Activated CD4-positive, alpha-beta T cell treated with anti-CD3 and anti-CD28 coated beads for 36 hours (primary cell): ENCODE results near the gene NOC3L. TPM values are rescaled to one million over a fixed set of nuclear protein-coding genes. Genes with fewer than 3 reads are reported as not detected.
A peak's percentile ranks its signal among the peaks of the same experiment; 100 is the strongest.

Experiments used
- ATAC-seq: fragments of 200-7000 bp; cut with Tn5 transposase; one replicate; pipeline ENCODE4 v1.10.0; 2021; ENCODE audit warnings: mild to moderate bottlenecking, moderate library complexity
- CTCF ChIA-PET: fragments of 350-600 bp; sonication (Branson Sonifier 250); formaldehyde crosslinking; loops from one replicate; lab custom pipeline; 2021; ENCODE audit warnings: antibody characterized with exemption; lab: Charles Lee
- POLR2A ChIA-PET: fragments of 350-600 bp; sonication (Branson Sonifier 250); formaldehyde crosslinking; loops from one replicate; lab custom pipeline; 2021; ENCODE audit warnings: antibody characterized with exemption, inconsistent platforms; lab: Charles Lee
- DNase-seq: peaks from one replicate; pipeline ENCODE4 v3.0.0-alpha.2; 2020
- H3K27ac Mint-ChIP-seq: one replicate; pipeline ENCODE4 v1.8.0; 2021; ENCODE audit warnings: mixed read lengths
- H3K27me3 Mint-ChIP-seq: one replicate; pipeline ENCODE4 v1.8.0; 2021; ENCODE audit warnings: mixed read lengths
- H3K36me3 Mint-ChIP-seq: one replicate; pipeline ENCODE4 v1.8.0; 2021; ENCODE audit warnings: low read depth, mixed read lengths
- H3K4me1 Mint-ChIP-seq: one replicate; pipeline ENCODE4 v1.8.0; 2021; ENCODE audit warnings: mixed read lengths
- H3K4me3 Mint-ChIP-seq: one replicate; pipeline ENCODE4 v1.8.0; 2021; ENCODE audit warnings: mild to moderate bottlenecking, moderate library complexity, mixed read lengths
- H3K9me3 Mint-ChIP-seq: one replicate; pipeline ENCODE4 v1.8.0; 2021; ENCODE audit warnings: low read depth, mixed read lengths
- intact Hi-C, 2 experiments: fragments of 100-400 bp; cut with DNase I in 1 of 2; cut with micrococcal nuclease in 1 of 2; formaldehyde crosslinking; loops; one replicate each; pipeline versions ENCODE4 v1.14.2 to v1.15.1; 2022 to 2024; cut with DNase I, micrococcal nuclease
- total RNA-seq, 2 experiments: library from RNA; stranded (reverse); gene quantifications; one replicate each; pipeline ENCODE4 v1.2.3, GENCODE V29; 2021

The NOC3L gene
- total RNA-seq, 2 experiments from 2014 or later, result 50.7 to 53.7 TPM

- Mint-ChIP-seq H3K4me3 (no peak overlapping the region), H3K4me1 (no peaks in the 10 kb centered on the region), H3K36me3 (peaks cover 61% of the 10 kb centered on the region), H3K9me3 (no peaks in the 10 kb centered on the region), H3K27ac (no peak overlapping the region), H3K27me3 (no peaks in the 10 kb centered on the region)
- intact Hi-C loops, result loop anchor here in 1 of 2 experiments (10.0 kb wide), 1 partner anchor 1302 kb away; no protein-coding TSS in a partner anchor
- DNase-seq, result no peak
- ChIA-PET POLR2A (no interaction called here), CTCF (interaction anchor here (0.6 to 6.5 kb wide), 12 partner anchors 9 to 1371 kb away, joined by 3 to 40 read pairs (median 4); no protein-coding TSS in a partner anchor)
- ATAC-seq, result no peak
Observed at GRCh38 chr10:94333051-94333450, 29.7 kb downstream of the NOC3L start.

- H3K36me3 Mint-ChIP-seq, result peaks cover 53% of the 10 kb centered on the region
- no peak overlapping the region for H3K4me3 Mint-ChIP-seq
- H3K27me3 Mint-ChIP-seq, result no peaks in the 10 kb centered on the region
- ChIA-PET CTCF (interaction anchor here (1.0 to 6.5 kb wide), 2 partner anchors 8 to 11 kb away, joined by 3 to 40 read pairs; no protein-coding TSS in a partner anchor), POLR2A (no interaction called here)
- no peak overlapping the region for H3K27ac Mint-ChIP-seq
- H3K4me1 Mint-ChIP-seq, result no peaks in the 10 kb centered on the region
- intact Hi-C loops, result no loop called here
- no peaks in the 10 kb centered on the region for H3K9me3 Mint-ChIP-seq
- DNase-seq, result no peak
- ATAC-seq, result no peak
Observed at GRCh38 chr10:94328613-94329012, 34.1 kb downstream of the NOC3L start.

- ATAC-seq (no peak), DNase-seq (no peak)
- ChIA-PET POLR2A (interaction anchor here (0.6 kb wide), 1 partner anchor 192 kb away, joined by 3 read pairs; no protein-coding TSS in a partner anchor), CTCF (no interaction called here)
- no peaks in the 10 kb centered on the region for H3K27me3 Mint-ChIP-seq
- no peak overlapping the region for H3K27ac Mint-ChIP-seq
- no peaks in the 10 kb centered on the region for H3K9me3 Mint-ChIP-seq
- H3K4me3 Mint-ChIP-seq, result no peak overlapping the region
- intact Hi-C loops, result no loop called here
- no peaks in the 10 kb centered on the region for H3K4me1 Mint-ChIP-seq
- peaks cover 52% of the 10 kb centered on the region for H3K36me3 Mint-ChIP-seq
Observed at GRCh38 chr10:94327649-94328048, 35.1 kb downstream of the NOC3L start.

- Mint-ChIP-seq H3K4me1 (no peaks in the 10 kb centered on the region), H3K36me3 (peaks cover 30% of the 10 kb centered on the region), H3K9me3 (no peaks in the 10 kb centered on the region), H3K27me3 (no peaks in the 10 kb centered on the region), H3K27ac (no peak overlapping the region), H3K4me3 (no peak overlapping the region)
- ChIA-PET POLR2A (no interaction called here), CTCF (interaction anchor here (0.6 to 1.4 kb wide), 8 partner anchors 9 to 766 kb away, joined by 3 to 6 read pairs (median 3); no protein-coding TSS in a partner anchor)
- DNase-seq, result no peak
- intact Hi-C loops, result loop anchor here in 1 of 2 experiments (5.0 kb wide), 1 partner anchor 502 kb away; no protein-coding TSS in a partner anchor
- no peak for ATAC-seq
Observed at GRCh38 chr10:94324609-94325233, 38.0 kb downstream of the NOC3L start.

GRCh38 chr10:94320285-94320914, 42.3 kb downstream of the NOC3L start:
- DNase-seq, result peak; percentile 82
- POLR2A ChIA-PET, result interaction anchor here (0.6 to 1.2 kb wide), 2 partner anchors 34 to 49 kb away, joined by 3 read pairs; no protein-coding TSS in a partner anchor
- ATAC-seq, result no peak
- peaks cover 18% of the 10 kb centered on the region for H3K36me3 Mint-ChIP-seq
- no peak overlapping the region for H3K27ac Mint-ChIP-seq
- no peak overlapping the region for H3K4me3 Mint-ChIP-seq
- no peaks in the 10 kb centered on the region for H3K4me1 Mint-ChIP-seq
- no peaks in the 10 kb centered on the region for H3K9me3 Mint-ChIP-seq
- H3K27me3 Mint-ChIP-seq, result no peaks in the 10 kb centered on the region
- CTCF ChIA-PET, result interaction anchor here (0.6 to 3.4 kb wide), 40 partner anchors 9 to 1189 kb away, joined by 3 to 40 read pairs (median 4); partner anchors contain the start of genes FRA10AC1 and TBC1D12
- intact Hi-C loops, result loop anchor here (1.0 to 5.0 kb wide), 4 partner anchors 40 to 498 kb away; no protein-coding TSS in a partner anchor

- H3K4me3 Mint-ChIP-seq, result no peak overlapping the region
- H3K27me3 Mint-ChIP-seq, result peaks cover 2% of the 10 kb centered on the region
- peaks cover 2% of the 10 kb centered on the region for H3K36me3 Mint-ChIP-seq
- H3K27ac Mint-ChIP-seq, result no peak overlapping the region
- no peaks in the 10 kb centered on the region for H3K4me1 Mint-ChIP-seq
- ChIA-PET POLR2A (no interaction called here), CTCF (interaction anchor here (0.6 kb wide), 1 partner anchor 607 kb away, joined by 3 read pairs; no protein-coding TSS in a partner anchor)
- intact Hi-C loops, result loop anchor here in 1 of 2 experiments (5.0 kb wide), 1 partner anchor 319 kb away; no protein-coding TSS in a partner anchor
- H3K9me3 Mint-ChIP-seq, result no peaks in the 10 kb centered on the region
- ATAC-seq (peak; percentile 51), DNase-seq (no peak)
Observed at GRCh38 chr10:94316560-94316959, 46.2 kb downstream of the NOC3L start.

GRCh38 chr10:94315975-94316464, 46.7 kb downstream of the NOC3L start:
- H3K27me3 Mint-ChIP-seq, result peaks cover 2% of the 10 kb centered on the region
- no peaks in the 10 kb centered on the region for H3K4me1 Mint-ChIP-seq
- ChIA-PET CTCF (interaction anchor here (1.9 kb wide), 1 partner anchor 12 kb away, joined by 6 read pairs; no protein-coding TSS in a partner anchor), POLR2A (no interaction called here)
- H3K36me3 Mint-ChIP-seq, result peaks cover 2% of the 10 kb centered on the region
- H3K27ac Mint-ChIP-seq, result no peak overlapping the region
- no peak overlapping the region for H3K4me3 Mint-ChIP-seq
- intact Hi-C loops, result loop anchor here in 1 of 2 experiments (5.0 kb wide), 1 partner anchor 319 kb away; no protein-coding TSS in a partner anchor
- H3K9me3 Mint-ChIP-seq, result no peaks in the 10 kb centered on the region
- ATAC-seq (no peak), DNase-seq (no peak)

GRCh38 chr10:94315024-94315451, 47.7 kb downstream of the NOC3L start:
- POLR2A ChIA-PET, result no interaction called here
- H3K4me3 Mint-ChIP-seq, result no peak overlapping the region
- ATAC-seq (no peak), DNase-seq (no peak)
- peaks cover 11% of the 10 kb centered on the region for H3K27me3 Mint-ChIP-seq
- H3K36me3 Mint-ChIP-seq, result peaks cover 2% of the 10 kb centered on the region
- no peaks in the 10 kb centered on the region for H3K9me3 Mint-ChIP-seq
- CTCF ChIA-PET, result interaction anchor here (0.6 to 1.9 kb wide), 2 partner anchors 11 to 38 kb away, joined by 3 to 6 read pairs; no protein-coding TSS in a partner anchor
- H3K27ac Mint-ChIP-seq, result no peak overlapping the region
- H3K4me1 Mint-ChIP-seq, result no peaks in the 10 kb centered on the region
- intact Hi-C loops, result loop anchor here in 1 of 2 experiments (5.0 kb wide), 1 partner anchor 318 kb away; no protein-coding TSS in a partner anchor

GRCh38 chr10:94310369-94310768, 52.4 kb downstream of the NOC3L start:
- Mint-ChIP-seq H3K4me1 (no peaks in the 10 kb centered on the region), H3K9me3 (no peaks in the 10 kb centered on the region), H3K27me3 (peaks cover 32% of the 10 kb centered on the region), H3K27ac (no peak overlapping the region), H3K4me3 (no peak overlapping the region), H3K36me3 (no peaks in the 10 kb centered on the region)
- POLR2A ChIA-PET, result no interaction called here
- CTCF ChIA-PET, result interaction anchor here (0.6 to 1.8 kb wide), 4 partner anchors 8 to 15 kb away, joined by 3 to 6 read pairs (median 3); no protein-coding TSS in a partner anchor
- intact Hi-C loops, result no loop called here
- ATAC-seq (no peak), DNase-seq (no peak)

GRCh38 chr10:94308866-94309265, 53.9 kb downstream of the NOC3L start:
- Mint-ChIP-seq H3K4me1 (no peaks in the 10 kb centered on the region), H3K27ac (no peak overlapping the region), H3K9me3 (no peaks in the 10 kb centered on the region), H3K4me3 (no peak overlapping the region), H3K36me3 (no peaks in the 10 kb centered on the region), H3K27me3 (peaks cover 34% of the 10 kb centered on the region)
- ChIA-PET POLR2A (no interaction called here), CTCF (interaction anchor here (1.7 kb wide), 1 partner anchor 10 kb away, joined by 4 read pairs; no protein-coding TSS in a partner anchor)
- intact Hi-C loops, result no loop called here
- ATAC-seq, result no peak
- no peak for DNase-seq

GRCh38 chr10:94307046-94307615, 55.6 kb downstream of the NOC3L start:
- peaks cover 40% of the 10 kb centered on the region for H3K27me3 Mint-ChIP-seq
- no peaks in the 10 kb centered on the region for H3K4me1 Mint-ChIP-seq
- DNase-seq (no peak), ATAC-seq (no peak)
- intact Hi-C loops, result no loop called here
- POLR2A ChIA-PET, result no interaction called here
- no peaks in the 10 kb centered on the region for H3K36me3 Mint-ChIP-seq
- no peak overlapping the region for H3K27ac Mint-ChIP-seq
- H3K9me3 Mint-ChIP-seq, result no peaks in the 10 kb centered on the region
- CTCF ChIA-PET, result interaction anchor here (0.7 to 1.7 kb wide), 2 partner anchors 8 to 17 kb away, joined by 3 to 4 read pairs; no protein-coding TSS in a partner anchor
- no peak overlapping the region for H3K4me3 Mint-ChIP-seq
